DMS153 (cell line): ENCODE results near the gene COL6A1.

ENCODE experiments used
- DNase-seq: peaks from one replicate; lab custom pipeline; 2025; lab: John Stamatoyannopoulos, UW

The COL6A1 gene

DNA sequence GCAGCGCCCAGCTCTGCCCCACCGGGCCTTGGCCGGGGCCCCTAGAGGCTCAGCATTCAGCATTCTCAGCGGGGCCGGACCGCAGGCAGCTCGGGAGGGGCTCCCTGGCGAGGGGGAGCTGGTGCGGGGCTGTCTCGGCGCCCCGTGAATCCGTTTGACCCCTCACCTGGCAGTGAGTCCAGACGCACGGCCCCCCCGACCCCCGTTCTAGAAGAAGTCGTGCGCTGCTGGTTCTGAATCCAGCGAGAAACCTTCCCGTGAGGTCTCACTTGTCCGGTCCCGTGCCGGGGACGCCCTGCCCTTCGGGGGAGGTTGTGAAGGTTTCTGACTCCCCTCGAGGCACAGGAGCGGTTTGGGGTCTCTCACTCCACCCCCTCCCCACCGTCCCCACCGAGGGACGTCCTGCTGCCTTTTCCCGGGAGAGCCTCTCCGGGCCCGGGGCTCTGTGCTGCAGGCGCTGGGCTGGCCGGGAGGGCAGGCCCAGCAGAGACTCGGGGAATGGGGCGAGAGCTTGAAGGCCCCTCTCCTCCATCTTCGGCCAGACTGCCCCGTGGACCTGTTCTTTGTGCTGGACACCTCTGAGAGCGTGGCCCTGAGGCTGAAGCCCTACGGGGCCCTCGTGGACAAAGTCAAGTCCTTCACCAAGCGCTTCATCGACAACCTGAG is 655 bp downstream of the COL6A1 start:
- no peak for DNase-seq

DNA sequence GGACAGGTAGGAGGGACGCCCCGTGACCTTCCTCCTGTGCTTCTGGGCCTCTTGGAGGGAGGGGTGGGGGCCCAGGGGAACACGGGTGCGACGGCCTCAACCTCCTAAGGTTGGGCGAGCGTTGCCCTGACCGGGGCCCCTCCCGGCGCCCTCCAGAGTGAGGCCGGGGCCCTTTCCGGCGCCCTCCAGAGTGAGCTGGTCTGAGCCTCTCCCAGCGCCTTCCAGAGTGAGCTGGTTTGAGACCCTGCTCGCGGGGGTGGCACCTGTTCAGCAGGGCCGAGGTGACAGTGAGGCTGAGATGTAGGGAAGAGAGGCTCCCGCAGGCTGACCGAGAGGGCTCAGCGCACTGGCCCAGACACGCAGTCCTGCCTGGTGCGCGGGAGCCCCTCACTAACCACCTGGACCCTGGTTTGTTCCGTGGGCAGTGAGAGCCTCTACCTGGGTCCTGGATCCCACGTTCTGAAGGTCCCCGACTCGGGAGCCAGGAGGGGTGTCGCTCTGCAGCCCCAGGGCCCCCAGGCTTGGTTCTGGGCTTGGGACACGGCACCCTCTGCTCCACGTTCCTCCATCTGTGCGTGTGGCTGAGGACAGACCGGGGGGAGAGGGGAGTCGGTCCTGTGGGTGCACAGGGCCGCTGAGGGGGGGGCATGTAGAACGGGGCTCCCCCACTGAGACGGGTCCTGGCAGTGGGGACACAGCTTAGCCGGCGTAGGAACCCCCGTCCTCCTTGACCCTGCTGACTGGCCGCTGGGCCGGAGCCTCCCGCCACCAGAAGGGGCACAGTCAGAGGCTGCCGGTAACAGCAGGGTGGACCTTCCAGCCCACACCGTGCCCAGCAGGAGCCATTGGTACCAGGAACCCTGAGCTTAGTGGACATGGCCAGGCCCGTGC is 1.4 kb downstream of the COL6A1 start:
- DNase-seq: no peak

GRCh38 chr21:45983649-45983965 is 2.0 kb downstream of the COL6A1 start:
- no peak for DNase-seq

DNA sequence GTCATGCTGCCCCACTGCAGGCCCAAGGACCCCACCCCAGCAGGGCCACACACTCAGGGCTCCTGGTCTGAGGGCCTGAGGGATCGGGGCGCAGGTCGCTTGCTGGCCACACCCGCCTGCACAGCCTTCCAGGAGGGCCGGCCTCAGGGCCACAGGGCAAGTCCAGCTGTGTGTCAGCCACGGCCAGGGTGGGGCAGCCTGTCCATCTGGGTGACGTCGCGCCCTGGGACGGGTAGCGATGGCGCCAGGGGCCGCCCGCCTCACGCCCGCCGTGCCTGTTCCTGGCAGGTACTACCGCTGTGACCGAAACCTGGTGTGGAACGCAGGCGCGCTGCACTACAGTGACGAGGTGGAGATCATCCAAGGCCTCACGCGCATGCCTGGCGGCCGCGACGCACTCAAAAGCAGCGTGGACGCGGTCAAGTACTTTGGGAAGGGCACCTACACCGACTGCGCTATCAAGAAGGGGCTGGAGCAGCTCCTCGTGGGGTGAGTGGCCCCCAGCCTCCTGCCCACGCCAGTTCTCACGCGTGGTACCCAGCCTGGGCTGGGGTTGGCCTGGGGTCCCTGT is 2.5 kb downstream of the COL6A1 start:
- DNase-seq: peak; percentile 30

DNA sequence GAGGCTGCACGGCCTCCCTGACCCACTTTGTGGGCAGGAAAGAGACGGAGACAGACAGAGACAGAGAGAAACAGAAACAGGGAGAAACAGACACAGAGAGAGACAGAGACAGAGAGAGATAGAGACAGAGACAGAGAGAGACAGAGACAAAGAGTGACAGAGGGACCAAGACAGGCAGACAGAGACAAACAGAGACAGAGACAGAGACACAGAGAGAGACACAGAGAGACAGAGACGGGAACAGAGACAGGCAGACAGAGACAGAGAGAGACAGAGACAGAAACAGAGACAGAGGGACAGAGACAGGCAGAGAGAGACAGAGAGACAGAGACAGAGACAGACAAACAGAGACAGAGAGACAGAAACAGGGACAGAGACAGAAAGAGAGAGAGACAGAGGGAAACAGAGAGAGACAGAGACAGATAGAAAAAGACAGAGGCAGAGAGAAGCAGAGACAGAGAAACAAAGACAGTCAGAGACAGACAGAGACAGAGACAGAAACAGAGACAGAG is 3.1 kb downstream of the COL6A1 start:
- DNase-seq: no peak

DNA sequence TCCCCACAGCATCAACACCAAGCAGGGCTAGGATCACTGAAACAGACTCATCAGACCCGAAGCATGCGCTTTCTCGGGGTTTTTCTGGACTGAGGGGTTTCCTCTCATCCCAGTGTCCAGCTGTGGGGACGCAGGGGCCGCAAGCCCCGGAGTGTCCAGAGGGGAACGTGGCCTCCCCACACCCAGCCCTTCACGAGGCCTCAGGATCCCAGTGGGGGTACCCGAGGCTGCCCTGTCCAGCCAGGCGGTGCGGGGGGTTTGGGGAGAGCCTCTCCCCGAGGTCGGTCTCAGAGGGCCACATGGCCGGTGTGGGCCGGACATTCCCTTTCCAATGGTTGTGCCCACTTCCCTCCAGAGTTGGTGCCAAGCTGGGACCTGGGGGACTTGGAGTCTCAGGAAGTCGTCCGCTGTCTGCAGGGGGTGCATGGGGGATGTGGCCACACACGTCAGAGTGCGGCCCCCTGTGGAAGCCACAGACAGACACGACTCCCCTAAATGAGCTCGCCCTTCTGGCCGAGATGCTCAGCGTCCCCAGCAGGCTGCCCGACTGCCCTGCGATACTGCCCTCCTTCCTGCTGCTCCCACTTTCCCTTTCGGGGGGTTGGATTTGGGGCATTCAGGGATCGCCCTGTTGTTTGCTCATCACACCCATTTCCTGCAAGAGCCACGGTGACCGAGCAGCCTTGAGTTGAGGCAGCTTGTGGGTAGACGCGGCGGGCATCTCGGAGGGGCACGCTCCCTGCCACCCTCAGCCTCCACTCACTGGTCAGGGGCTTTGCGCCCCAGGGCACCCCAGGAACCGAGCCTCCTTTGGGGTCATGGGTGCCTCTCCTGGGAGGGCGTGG is 4.1 kb downstream of the COL6A1 start:
- no peak for DNase-seq

DNA sequence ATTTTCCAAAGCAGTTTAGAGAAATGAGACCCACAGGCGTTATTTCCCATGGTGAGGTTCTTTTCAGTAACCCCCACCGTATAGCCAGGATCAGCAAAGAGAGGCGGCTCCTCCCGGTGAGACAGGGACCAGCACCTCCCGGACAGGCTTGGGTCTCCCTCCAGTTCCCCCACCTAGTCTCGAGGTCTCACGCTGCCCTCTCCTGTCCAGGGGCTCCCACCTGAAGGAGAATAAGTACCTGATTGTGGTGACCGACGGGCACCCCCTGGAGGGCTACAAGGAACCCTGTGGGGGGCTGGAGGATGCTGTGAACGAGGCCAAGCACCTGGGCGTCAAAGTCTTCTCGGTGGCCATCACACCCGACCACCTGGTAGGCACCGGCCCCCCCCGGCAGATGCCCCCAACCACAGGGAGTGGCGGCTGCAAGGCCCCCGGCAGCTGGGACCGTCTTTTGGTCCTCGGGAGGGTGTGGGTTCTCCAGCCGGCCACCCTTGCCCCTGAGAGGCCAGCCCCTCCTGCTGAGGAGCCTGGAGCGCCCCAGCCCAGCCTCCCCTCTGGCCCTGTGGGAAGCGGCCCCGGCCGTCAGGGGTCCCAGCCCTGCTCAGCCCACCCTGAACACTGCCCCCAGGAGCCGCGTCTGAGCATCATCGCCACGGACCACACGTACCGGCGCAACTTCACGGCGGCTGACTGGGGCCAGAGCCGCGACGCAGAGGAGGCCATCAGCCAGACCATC is 4.9 kb downstream of the COL6A1 start:
- no peak for DNase-seq

DNA sequence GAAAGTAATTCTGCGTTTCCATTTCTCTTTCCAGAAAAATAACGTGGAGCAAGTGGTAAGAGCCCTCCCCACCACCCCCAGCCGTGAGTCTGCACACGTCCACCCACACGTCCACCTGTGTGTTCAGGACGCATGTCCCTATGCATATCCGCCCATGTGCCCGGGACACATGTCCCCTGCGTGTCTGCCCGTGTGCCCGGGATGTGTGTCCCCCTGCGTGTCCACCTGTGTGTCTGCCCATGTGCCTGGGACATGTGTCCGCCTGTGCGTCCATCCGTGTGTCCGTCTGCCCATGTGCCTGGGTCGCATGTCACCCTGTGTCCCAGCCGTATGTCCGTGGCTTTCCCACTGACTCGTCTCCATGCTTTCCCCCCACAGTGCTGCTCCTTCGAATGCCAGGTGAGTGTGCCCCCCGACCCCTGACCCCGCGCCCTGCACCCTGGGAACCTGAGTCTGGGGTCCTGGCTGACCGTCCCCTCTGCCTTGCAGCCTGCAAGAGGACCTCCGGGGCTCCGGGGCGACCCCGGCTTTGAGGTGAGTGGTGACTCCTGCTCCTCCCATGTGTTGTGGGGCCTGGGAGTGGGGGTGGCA is 5.6 kb downstream of the COL6A1 start:
- no peak for DNase-seq

GRCh38 chr21:45988366-45989347 is 7.1 kb downstream of the COL6A1 start:
- DNase-seq: no peak

DNA sequence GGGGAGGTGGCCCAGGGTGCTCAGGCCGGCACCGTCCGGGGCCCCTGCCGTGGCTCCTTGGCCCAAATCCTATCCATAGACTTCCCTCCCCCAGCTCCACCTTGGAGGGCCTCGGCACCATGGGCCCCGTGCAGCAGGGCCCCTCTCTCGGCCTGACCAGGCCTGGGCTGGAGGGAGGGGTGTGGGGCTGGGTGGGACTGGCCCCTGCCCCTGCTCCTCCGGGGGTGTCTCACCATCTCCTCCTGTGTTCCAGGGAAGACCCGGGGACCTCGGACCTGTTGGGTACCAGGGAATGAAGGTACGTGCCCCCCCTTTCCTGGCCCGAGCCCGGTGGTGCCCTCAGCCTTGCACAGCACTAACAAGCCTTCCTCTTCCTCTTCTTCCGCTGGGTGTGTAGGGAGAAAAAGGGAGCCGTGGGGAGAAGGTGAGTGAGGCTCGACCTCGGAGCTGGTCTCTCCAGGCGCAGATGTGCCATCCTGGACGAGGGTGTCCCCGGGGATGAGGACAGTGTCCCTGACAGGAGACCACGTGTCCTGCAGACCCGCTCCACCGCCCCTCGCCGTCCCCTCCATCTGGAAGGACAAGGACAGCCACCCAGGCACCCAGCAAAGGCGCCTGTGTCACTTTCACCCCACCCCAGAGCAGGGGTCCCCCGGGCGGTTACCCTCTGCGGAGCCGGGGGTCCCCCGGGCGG is 7.9 kb downstream of the COL6A1 start:
- no peak for DNase-seq

DNA sequence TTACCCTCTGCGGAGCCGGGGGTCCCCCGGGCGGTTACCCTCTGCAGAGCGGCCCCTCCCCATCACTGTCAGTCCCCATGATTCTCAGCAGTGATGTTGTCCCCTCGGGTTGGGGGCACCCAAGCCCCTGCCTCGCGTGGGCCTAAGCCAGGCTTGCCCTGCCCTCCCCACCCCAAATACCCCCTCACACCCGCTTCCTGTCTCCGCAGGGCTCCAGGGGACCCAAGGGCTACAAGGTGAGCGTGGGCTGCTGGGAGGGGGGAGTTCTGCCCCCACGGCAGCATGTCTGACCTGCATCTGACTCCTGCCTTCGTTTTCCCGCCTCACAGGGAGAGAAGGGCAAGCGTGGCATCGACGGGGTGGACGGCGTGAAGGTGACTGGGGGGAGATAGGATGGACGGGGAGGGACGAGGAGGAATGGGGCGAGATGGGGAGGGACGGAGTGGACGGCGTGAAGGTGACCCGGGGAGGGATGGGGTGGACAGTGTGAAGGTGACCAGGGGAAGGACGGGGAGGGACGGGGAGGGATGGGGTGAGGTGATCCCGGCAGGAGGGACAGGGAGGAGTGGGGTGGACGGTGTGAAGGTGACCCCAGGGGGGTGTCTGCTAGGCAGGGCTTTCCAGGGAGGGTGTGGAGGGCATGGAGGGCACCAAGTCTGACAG is 8.6 kb downstream of the COL6A1 start:
- DNase-seq: no peak

DNA sequence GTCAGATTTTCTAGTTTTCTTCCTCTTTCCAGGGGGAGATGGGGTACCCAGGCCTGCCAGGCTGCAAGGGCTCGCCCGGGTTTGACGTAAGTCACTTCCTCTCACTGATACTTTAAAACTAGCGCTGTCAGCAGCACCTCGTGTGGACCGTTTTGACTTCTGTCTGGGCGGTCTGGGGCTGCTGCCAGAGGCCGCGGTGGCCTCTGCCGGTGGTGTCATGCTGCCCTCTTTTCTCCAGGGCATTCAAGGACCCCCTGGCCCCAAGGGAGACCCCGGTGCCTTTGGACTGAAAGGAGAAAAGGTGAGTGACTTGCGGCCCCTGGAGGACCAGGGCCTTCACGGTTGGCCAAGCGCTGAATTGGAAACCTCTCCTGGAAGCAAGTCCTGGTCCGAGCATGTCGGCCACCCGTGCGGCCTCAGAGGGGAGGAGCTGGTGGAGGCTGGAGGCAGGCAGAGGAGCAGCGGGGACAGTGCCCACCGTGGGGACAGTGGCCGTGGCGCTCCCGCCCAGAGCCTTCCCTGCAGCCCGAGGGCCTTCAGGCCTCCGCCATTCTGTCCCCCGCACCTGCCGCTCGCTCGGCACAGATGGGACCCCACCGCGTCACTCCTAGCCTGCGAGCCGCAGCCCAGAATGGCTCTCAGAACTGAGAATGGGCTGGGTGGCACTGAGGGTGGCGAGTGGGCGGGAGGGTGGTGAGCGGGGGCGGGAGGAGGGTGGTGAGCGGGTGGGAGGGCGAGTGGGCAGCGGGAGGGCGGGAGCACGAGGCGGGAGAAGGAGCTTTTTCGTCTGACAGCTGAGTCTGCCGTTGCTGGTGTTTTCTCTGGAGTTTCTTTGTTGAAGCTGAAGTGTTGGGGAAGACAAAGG is 9.4 kb downstream of the COL6A1 start:
- no peak for DNase-seq

- DNase-seq: no peak
These were observed 10.2 kb downstream of the COL6A1 start for GRCh38 chr21:45991606-45992300.

DNA sequence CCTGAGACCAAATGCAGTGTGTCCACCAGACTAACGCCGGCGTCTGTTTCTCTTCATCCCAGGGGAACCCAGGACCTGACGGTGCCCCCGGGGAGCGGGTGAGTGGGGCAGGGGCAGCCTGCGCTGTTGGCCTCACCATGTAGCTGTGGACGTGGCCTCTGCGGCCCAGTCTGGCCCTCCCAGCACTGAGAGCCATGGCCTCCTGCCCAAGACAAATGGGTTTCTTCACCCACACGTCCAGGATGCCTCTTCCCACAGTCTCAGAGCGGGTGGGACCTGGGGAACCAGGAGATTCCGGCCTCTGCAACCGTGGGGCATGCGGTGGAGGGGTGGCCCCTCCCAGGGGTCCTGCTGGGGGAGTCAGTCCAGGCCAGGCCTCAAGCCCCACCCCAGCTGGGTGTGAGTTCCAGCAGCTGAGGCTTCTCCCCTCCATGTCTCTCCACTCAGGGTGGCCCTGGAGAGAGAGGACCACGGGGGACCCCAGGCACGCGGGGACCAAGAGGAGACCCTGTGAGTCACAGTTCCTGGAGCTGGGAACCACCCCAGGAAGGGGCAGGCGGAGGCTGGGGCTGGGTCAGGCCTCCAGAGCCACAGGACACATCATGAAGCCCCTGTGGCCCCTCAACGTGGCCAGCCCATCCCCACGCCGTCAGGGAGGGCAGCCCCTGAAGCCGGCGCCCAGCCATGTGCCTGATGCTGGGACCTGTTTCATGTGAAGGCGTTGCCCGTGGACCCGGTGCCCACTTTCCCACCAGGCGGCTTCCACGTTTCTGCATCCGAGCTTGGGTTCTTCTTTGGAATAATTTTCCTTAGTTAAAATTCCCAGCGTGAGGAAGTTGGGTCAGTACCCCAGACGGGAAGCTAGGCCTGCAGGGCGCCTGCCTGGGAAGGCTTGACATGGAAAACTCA is 11.0 kb downstream of the COL6A1 start:
- DNase-seq: no peak

- DNase-seq: no peak
These were observed 11.9 kb downstream of the COL6A1 start for GRCh38 chr21:45993210-45994085.
